CD4-positive, CD25-positive, alpha-beta regulatory T cell (primary cell): ENCODE measurements around the gene TBC1D17. TPM values are rescaled to one million over a fixed set of nuclear protein-coding genes. Genes with fewer than 3 reads are reported as not detected.

ENCODE experiments used
- ATAC-seq, 2 donors: fragments of 150-1000 bp; cut with Tn5 transposase; one replicate each; pipeline ENCODE4 v1.10.0; 2021; ENCODE audit warnings: low read depth in 2 of 2, moderate number of reproducible peaks in 2 of 2, moderate library complexity in 1 of 2
- DNase-seq, 3 donors: peaks; one replicate each; pipeline versions ENCODE4 v3.0.0 to v3.0.0-alpha.2; 2012 to 2022; ENCODE audit warnings: mixed read lengths in 1 of 3
- H3K27ac ChIP-seq: one replicate; pipeline ENCODE4 v1.7.0; 2013; ENCODE audit warnings: mild to moderate bottlenecking, low read length; ENCODE audit not compliant: insufficient read depth, poor library complexity, severe bottlenecking
- H3K27me3 ChIP-seq: one replicate; pipeline ENCODE4 v1.7.0; 2013; ENCODE audit warnings: low read length; ENCODE audit not compliant: control insufficient read depth, insufficient read depth
- H3K36me3 ChIP-seq: one replicate; pipeline ENCODE4 v1.7.0; 2013; ENCODE audit warnings: mild to moderate bottlenecking, low read length, moderate library complexity; ENCODE audit not compliant: control insufficient read depth, insufficient read depth
- H3K4me1 ChIP-seq: 2 replicates; pipeline ENCODE4 v1.7.0; 2013; ENCODE audit warnings: mild to moderate bottlenecking, low read length; ENCODE audit not compliant: insufficient read depth, control insufficient read depth, poor library complexity, severe bottlenecking
- H3K4me3 ChIP-seq: one replicate; pipeline ENCODE4 v1.7.0; 2013; ENCODE audit warnings: low read depth, mild to moderate bottlenecking, low read length, moderate library complexity
- H3K9me3 ChIP-seq, 2 experiments: 1 replicate in 1 of 2; 2 replicates in 1 of 2; pipeline ENCODE4 v1.7.0; 2013; ENCODE audit warnings: low read length in 2 of 2, mild to moderate bottlenecking in 1 of 2, moderate library complexity in 1 of 2; ENCODE audit not compliant: control insufficient read depth in 2 of 2
- H3K27ac Mint-ChIP-seq, 3 donors: one replicate each; pipeline ENCODE4 v1.8.0; 2020 to 2022; ENCODE audit warnings: mild to moderate bottlenecking in 3 of 3, mixed read lengths in 3 of 3, moderate library complexity in 2 of 3
- H3K27me3 Mint-ChIP-seq: one replicate; pipeline ENCODE4 v1.8.0; 2022; ENCODE audit warnings: mild to moderate bottlenecking, mixed read lengths
- H3K36me3 Mint-ChIP-seq: one replicate; pipeline ENCODE4 v1.8.0; 2020; ENCODE audit warnings: mixed read lengths
- H3K4me1 Mint-ChIP-seq, 4 donors: one replicate each; pipeline ENCODE4 v1.8.0; 2020 to 2022; ENCODE audit warnings: mixed read lengths in 4 of 4, mild to moderate bottlenecking in 1 of 4
- H3K4me3 Mint-ChIP-seq, 4 donors: one replicate each; pipeline ENCODE4 v1.8.0; 2020 to 2022; ENCODE audit warnings: mild to moderate bottlenecking in 4 of 4, mixed read lengths in 4 of 4, moderate library complexity in 3 of 4
- H3K9me3 Mint-ChIP-seq, 7 donors: one replicate each; pipeline ENCODE4 v1.8.0; 2020 to 2022; ENCODE audit warnings: mixed read lengths in 7 of 7, mild to moderate bottlenecking in 3 of 7, moderate library complexity in 2 of 7
- polyA plus RNA-seq, 4 donors: library from polyadenylated mRNA; unstranded; fragments of 300-500 nt; fragmentation: Illumina TruSeq; gene quantifications; one replicate each; pipeline ENCODE4 v1.2.3, GENCODE V29; 2021
- total RNA-seq: library from RNA; stranded (reverse); gene quantifications from one replicate; pipeline ENCODE4 v1.2.3, GENCODE V29; 2022

TBC1D17 gene
- total and polyA plus RNA-seq, 5 donors from 2014 or later: 8.8 to 48.1 (median 9.3) TPM

GRCh38 chr19:49863254-49863934 is 14.1 kb upstream of the TBC1D17 start:
- H3K27me3 Mint-ChIP-seq: peaks cover 10% of the 10 kb centered on the region
- peak overlapping the region in 1 of 3 donors; percentile 79 for H3K27ac Mint-ChIP-seq
- Histone ChIP-seq H3K4me3 (no peak overlapping the region), H3K36me3 (peaks cover 27% of the 10 kb centered on the region), H3K4me1 (peaks cover 19% of the 10 kb centered on the region), H3K27ac (no peak overlapping the region), H3K27me3 (no peaks in the 10 kb centered on the region), H3K9me3 (no peaks in the 10 kb centered on the region)
- H3K4me1 Mint-ChIP-seq: peaks cover 0 to 35% (median 14%) of the 10 kb centered on the region in 4 donors
- ATAC-seq (no peak), DNase-seq (no peak)
- H3K36me3 Mint-ChIP-seq: peaks cover 5% of the 10 kb centered on the region
- peak overlapping the region in 2 of 4 donors; percentile 2 to 47 for H3K4me3 Mint-ChIP-seq
- peaks cover 0 to 1% (median 0%) of the 10 kb centered on the region in 7 donors for H3K9me3 Mint-ChIP-seq

DNA sequence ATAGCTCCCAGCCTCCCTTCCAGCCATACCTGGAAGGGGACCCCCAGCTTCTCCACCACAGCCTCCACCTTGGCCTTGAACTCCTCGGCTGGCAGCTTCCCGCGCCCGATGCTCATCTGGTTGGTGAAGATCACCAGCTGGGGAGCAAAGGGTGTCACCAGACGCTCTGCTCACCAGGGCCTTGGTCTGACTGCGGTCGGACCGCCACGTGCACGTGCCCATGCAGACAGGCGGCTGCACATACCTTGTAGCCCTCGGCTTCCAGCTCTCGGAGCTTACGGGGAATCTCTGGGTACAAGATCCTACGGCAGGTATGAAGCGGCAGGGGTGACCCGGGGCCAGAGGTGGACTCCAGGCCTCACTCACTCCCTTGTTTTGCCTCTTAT is 13.6 kb upstream of the TBC1D17 start:
- H3K4me1 Mint-ChIP-seq: peaks cover 0 to 35% (median 14%) of the 10 kb centered on the region in 4 donors
- peaks cover 10% of the 10 kb centered on the region for H3K27me3 Mint-ChIP-seq
- H3K27ac ChIP-seq: no peak overlapping the region
- H3K4me3 ChIP-seq: no peak overlapping the region
- H3K4me1 ChIP-seq: peaks cover 24% of the 10 kb centered on the region
- DNase-seq: no peak
- H3K27ac Mint-ChIP-seq: no peak overlapping the region
- H3K36me3 ChIP-seq: peaks cover 24% of the 10 kb centered on the region
- H3K9me3 Mint-ChIP-seq: peaks cover 0 to 1% (median 0%) of the 10 kb centered on the region in 7 donors
- no peaks in the 10 kb centered on the region for H3K27me3 ChIP-seq
- peaks cover 5% of the 10 kb centered on the region for H3K36me3 Mint-ChIP-seq
- ATAC-seq: no peak
- H3K9me3 ChIP-seq: no peaks in the 10 kb centered on the region
- peak overlapping the region in 2 of 4 donors; percentile 6 to 21 for H3K4me3 Mint-ChIP-seq

- H3K4me1 ChIP-seq: peaks cover 32% of the 10 kb centered on the region
- H3K9me3 ChIP-seq: no peaks in the 10 kb centered on the region
- H3K27me3 Mint-ChIP-seq: peaks cover 10% of the 10 kb centered on the region
- H3K36me3 ChIP-seq: peaks cover 19% of the 10 kb centered on the region
- no peak overlapping the region for H3K4me3 ChIP-seq
- peaks cover 0 to 35% (median 14%) of the 10 kb centered on the region in 4 donors for H3K4me1 Mint-ChIP-seq
- ATAC-seq (no peak), DNase-seq (no peak)
- peaks cover 5% of the 10 kb centered on the region for H3K36me3 Mint-ChIP-seq
- peak overlapping the region in 3 of 4 donors; percentile 6 to 75 (median 58) for H3K4me3 Mint-ChIP-seq
- no peak overlapping the region for H3K27ac ChIP-seq
- H3K27me3 ChIP-seq: no peaks in the 10 kb centered on the region
- peaks cover 0 to 1% (median 0%) of the 10 kb centered on the region in 7 donors for H3K9me3 Mint-ChIP-seq
- no peak overlapping the region for H3K27ac Mint-ChIP-seq
Measured at GRCh38 chr19:49864890-49865289, 12.6 kb upstream of the TBC1D17 start.

DNA sequence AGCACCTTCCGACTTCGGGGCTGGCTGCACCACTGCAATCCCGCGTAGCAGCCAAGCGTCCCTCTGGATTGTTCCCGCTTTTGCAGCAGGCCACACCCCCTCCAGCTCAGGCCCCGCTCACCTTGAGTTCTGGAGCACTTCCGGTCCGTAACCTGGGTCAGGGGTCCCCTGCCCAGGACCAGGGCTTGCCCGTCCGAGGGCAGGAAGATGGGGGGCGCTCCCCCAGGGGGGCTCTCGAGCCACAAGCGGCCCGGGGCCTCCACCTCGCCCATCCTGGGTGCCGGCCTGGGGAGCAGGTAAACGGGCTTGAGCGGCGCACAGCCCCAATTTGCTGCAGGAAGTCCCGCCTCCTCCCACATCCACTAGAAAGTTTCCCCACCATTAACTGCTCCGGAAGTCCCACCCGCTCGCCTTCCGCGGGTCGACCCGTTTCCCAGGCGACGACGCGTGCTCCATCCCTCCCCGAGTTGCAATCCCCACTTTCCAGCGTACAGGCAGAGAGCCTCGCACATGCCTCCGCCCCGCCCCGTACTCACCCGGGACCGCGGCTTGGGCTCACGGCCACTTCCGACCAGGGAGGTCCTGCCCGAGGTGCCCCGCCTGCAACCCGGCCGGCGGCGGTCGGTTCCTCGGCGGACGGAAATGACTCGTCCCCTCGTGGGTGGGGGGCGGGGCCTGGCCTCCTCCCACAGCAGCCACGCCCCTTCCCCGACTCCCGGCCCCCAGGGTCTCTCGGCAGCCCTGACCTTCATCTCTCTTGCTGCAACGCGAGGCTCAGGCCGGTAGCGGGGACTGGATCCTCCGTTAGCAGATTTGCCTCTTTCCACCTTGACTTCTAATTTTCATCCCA is 10.3 kb upstream of the TBC1D17 start, which contains the start of gene PNKP:
Gene PNKP, minus strand, starts transcription at position 644 of the 850 bp plus-strand sequence. Its CDS starts 372 bp downstream, at position 272.
- H3K27ac ChIP-seq: peak within 1 kb of the TSS; percentile 98
- ATAC-seq (peak; percentile 50 to 53), DNase-seq (peak; percentile 80 to 95 (median 91))
- peaks cover 10% of the 10 kb centered on the region for H3K27me3 Mint-ChIP-seq
- H3K36me3 Mint-ChIP-seq: peaks cover 5% of the 10 kb centered on the region
- H3K27ac Mint-ChIP-seq: peak within 1 kb of the TSS in 2 of 3 donors; percentile 98 to 100
- peaks cover 6% of the 10 kb centered on the region for H3K36me3 ChIP-seq
- peaks cover 0 to 51% (median 21%) of the 10 kb centered on the region in 4 donors for H3K4me1 Mint-ChIP-seq
- H3K4me3 Mint-ChIP-seq: peak within 1 kb of the TSS in 2 of 4 donors; percentile 99 to 100
- H3K9me3 Mint-ChIP-seq: no peaks in the 10 kb centered on the region
- H3K9me3 ChIP-seq: no peaks in the 10 kb centered on the region
- peak within 1 kb of the TSS; percentile 83 for H3K4me3 ChIP-seq
- H3K4me1 ChIP-seq: peaks cover 40% of the 10 kb centered on the region
- H3K27me3 ChIP-seq: no peaks in the 10 kb centered on the region

DNA sequence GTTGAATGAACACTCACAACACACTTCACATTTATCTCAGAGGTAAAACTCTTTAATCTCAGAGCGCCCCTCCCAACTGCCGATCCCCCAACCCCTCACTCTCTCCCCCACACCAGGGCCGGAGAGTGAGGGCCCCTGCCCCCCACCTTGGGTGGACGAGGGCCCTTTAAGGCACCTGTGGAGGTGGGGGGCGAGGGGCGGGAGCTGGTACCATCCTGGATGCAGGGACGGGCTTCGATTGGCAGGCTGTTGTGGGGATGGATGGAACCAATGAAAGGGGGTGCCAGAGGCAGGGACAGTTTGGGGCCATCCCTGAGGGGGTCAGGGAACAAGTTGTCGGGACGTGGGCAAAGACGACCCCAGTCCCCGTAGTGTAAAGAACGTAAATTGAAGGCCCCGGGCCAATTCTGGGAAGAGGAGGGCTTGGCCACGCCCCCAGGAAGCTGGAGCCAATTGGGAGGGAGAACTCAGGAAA is 8.5 kb upstream of the TBC1D17 start:
- Mint-ChIP-seq H3K27ac (peak overlapping the region in 2 of 3 donors; percentile 52 to 88), H3K9me3 (no peaks in the 10 kb centered on the region), H3K36me3 (no peaks in the 10 kb centered on the region), H3K4me1 (peaks cover 0 to 52% (median 22%) of the 10 kb centered on the region in 4 donors), H3K4me3 (peak overlapping the region in 1 of 4 donors; percentile 99), H3K27me3 (peaks cover 10% of the 10 kb centered on the region)
- peak overlapping the region; percentile 98 for H3K27ac ChIP-seq
- peaks cover 6% of the 10 kb centered on the region for H3K36me3 ChIP-seq
- no peaks in the 10 kb centered on the region for H3K27me3 ChIP-seq
- H3K4me1 ChIP-seq: peaks cover 40% of the 10 kb centered on the region
- DNase-seq: no peak
- ATAC-seq: peak; percentile 2 to 7
- no peaks in the 10 kb centered on the region for H3K9me3 ChIP-seq
- peak overlapping the region; percentile 60 for H3K4me3 ChIP-seq

GRCh38 chr19:49869484-49870308 is 7.8 kb upstream of the TBC1D17 start:
- H3K4me1 ChIP-seq: peaks cover 40% of the 10 kb centered on the region
- Mint-ChIP-seq H3K27me3 (peaks cover 10% of the 10 kb centered on the region), H3K9me3 (no peaks in the 10 kb centered on the region), H3K27ac (peak overlapping the region in 1 of 3 donors; percentile 84), H3K4me3 (peak overlapping the region in 2 of 4 donors; percentile 57 to 93), H3K4me1 (peaks cover 0 to 58% (median 21%) of the 10 kb centered on the region in 4 donors), H3K36me3 (no peaks in the 10 kb centered on the region)
- H3K27ac ChIP-seq: peak overlapping the region; percentile 98
- peaks cover 3% of the 10 kb centered on the region for H3K36me3 ChIP-seq
- H3K9me3 ChIP-seq: no peaks in the 10 kb centered on the region
- ATAC-seq: peak; percentile 81
- no peaks in the 10 kb centered on the region for H3K27me3 ChIP-seq
- DNase-seq: peak; percentile 87 to 99 (median 89)
- peak overlapping the region; percentile 60 for H3K4me3 ChIP-seq
